Neural progenitor cell (in vitro differentiated cells): ENCODE measurements around the gene RABEP2.

Experiments
- EZH2 ChIP-seq: fragments of 200-600 bp; sonication (generic); IDR thresholded peaks from 2 replicates; pipeline ENCODE4 v1.6.1; 2017; ENCODE audit warnings: antibody characterized with exemption, mild to moderate bottlenecking, moderate library complexity
- EZH2phosphoT487 ChIP-seq: fragments of 200-600 bp; sonication (generic); IDR thresholded peaks from 2 replicates; pipeline ENCODE4 v1.6.1; 2017; ENCODE audit warnings: antibody characterized with exemption
- TF ChIP-seq, protein P1 (sequence below): fragments of 200-600 bp; sonication (generic); IDR thresholded peaks from 2 replicates; pipeline ENCODE4 v1.5.1; 2017; ENCODE audit warnings: antibody characterized with exemption, mild to moderate bottlenecking

DNA sequence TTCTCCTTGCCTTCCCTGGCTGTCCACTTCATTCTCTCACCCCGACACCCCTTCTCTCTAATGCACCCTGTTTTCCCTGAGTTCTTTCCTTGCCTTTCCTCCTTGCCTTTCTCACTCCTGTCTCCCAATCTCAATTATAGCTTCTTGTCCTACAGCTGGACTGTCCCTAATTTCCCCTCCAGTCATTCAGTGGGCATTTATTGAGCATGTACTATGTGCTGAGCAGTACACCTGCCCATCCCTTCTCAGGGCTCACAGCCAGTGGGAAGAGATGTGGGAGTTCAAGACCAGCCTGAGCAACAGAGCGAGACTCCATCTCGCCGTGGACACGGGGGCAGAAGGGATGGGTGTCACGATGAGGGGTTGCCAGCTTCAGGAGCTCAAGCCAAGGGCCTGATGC lies 41.0 kb downstream of the RABEP2 start:
- TF ChIP-seq, protein P1, sequence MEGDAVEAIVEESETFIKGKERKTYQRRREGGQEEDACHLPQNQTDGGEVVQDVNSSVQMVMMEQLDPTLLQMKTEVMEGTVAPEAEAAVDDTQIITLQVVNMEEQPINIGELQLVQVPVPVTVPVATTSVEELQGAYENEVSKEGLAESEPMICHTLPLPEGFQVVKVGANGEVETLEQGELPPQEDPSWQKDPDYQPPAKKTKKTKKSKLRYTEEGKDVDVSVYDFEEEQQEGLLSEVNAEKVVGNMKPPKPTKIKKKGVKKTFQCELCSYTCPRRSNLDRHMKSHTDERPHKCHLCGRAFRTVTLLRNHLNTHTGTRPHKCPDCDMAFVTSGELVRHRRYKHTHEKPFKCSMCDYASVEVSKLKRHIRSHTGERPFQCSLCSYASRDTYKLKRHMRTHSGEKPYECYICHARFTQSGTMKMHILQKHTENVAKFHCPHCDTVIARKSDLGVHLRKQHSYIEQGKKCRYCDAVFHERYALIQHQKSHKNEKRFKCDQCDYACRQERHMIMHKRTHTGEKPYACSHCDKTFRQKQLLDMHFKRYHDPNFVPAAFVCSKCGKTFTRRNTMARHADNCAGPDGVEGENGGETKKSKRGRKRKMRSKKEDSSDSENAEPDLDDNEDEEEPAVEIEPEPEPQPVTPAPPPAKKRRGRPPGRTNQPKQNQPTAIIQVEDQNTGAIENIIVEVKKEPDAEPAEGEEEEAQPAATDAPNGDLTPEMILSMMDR: no peak
- TF ChIP-seq EZH2: no peak
- no peak for TF ChIP-seq EZH2phosphoT487
